ENCODE measurements around the gene MMEL1. TPM values are rescaled to one million over a fixed set of nuclear protein-coding genes. Genes with fewer than 3 reads are reported as not detected.
"Not testable (repeated sequence)": the region's sequence is repeated elsewhere in the genome, so short reads cannot be mapped to it uniquely, and the experiment has no call there.

The MMEL1 gene
- total RNA-seq, 1 experiment from 2014 or later, result 0.46 TPM

DNA sequence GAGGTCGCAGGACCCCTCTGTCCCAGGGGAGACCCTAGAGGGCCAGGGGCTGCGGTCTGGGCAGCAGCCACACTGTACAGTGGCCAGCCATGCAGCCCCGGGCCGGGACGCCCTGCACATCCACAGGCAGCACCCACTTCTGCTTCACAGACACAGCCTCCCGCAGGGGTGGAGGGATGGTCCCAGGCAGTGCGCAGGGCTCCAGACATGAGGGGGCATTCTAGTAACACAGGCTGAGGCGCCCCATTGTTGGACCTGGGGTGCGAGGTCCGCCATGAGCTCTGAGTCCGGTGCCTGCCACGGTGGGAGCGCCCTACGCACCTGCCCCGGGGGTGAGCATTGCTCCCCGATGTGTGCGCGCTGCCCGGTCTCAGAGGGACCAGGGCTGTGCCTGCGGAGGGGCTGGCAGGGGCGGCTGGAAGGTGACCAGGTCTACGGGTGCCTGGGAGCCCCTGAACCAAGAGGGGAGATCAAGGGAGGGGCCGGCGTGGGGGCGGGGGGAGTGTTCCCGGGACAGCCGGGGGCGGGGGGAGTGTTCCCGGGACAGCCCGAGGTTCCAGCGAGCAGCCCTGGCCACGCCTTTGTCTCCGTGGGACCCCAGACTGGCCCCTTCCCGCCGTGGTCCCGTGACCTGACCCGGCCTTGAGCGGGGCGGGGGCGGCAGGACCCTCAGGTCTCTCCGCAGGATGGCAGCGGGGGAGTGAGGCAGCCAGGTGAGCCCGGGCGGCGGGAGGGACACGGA, 4.5 kb downstream of the MMEL1 start:
- peak; percentile 73 for ATAC-seq
- H3K27me3 ChIP-seq (ENCODE audit: control insufficient read depth, insufficient read depth, low read length), result peaks cover 18% of the 10 kb centered on the region
- DNase-seq (ENCODE audit: low read depth, low spot score), result no peak
- BruUV-seq (replicated peaks), result no TSS peak
- no peaks in the 10 kb centered on the region for H3K36me3 ChIP-seq (ENCODE audit: control insufficient read depth, insufficient read depth, low read length)
- H3K4me1 ChIP-seq (ENCODE audit: control insufficient read depth, insufficient read depth, low read length), result peaks cover 4% of the 10 kb centered on the region; the same call in 1 of the 2 replicates
- ChIA-PET CTCF (no interaction called here), POLR2A (no interaction called here)
- in situ Hi-C loops (cut with HindIII; ENCODE audit: low pct_unique_long_range_greater_than_20kb, low sequenced_read_pairs), result no loop called here
- intact Hi-C loops (cut with micrococcal nuclease; ENCODE audit: unreplicated experiment), result no loop called here
- H3K4me3 ChIP-seq (ENCODE audit: low read depth in 2 of 2, low read length in 2 of 2), result no peak overlapping the region
- no peak overlapping the region for H3K27ac ChIP-seq (ENCODE audit: low read length)
- H3K9me3 ChIP-seq (ENCODE audit: control insufficient read depth, insufficient read depth, low read depth, low read length), result no peaks in the 10 kb centered on the region
- no peak for TF ChIP-seq REST (IDR thresholded peaks at IDR 0.05; ENCODE audit: insufficient read depth in 1 of 2, low read depth in 2 of 2, low read length in 1 of 2)
- no peak for TF ChIP-seq TCF7L2 (IDR thresholded peaks at IDR 0.05; ENCODE audit: low read depth, low read length)
- no peak for TF ChIP-seq SIN3A (IDR thresholded peaks at IDR 0.05; ENCODE audit: borderline replicate concordance, insufficient read depth, low read depth, low read length)
- TF ChIP-seq, protein P1, sequence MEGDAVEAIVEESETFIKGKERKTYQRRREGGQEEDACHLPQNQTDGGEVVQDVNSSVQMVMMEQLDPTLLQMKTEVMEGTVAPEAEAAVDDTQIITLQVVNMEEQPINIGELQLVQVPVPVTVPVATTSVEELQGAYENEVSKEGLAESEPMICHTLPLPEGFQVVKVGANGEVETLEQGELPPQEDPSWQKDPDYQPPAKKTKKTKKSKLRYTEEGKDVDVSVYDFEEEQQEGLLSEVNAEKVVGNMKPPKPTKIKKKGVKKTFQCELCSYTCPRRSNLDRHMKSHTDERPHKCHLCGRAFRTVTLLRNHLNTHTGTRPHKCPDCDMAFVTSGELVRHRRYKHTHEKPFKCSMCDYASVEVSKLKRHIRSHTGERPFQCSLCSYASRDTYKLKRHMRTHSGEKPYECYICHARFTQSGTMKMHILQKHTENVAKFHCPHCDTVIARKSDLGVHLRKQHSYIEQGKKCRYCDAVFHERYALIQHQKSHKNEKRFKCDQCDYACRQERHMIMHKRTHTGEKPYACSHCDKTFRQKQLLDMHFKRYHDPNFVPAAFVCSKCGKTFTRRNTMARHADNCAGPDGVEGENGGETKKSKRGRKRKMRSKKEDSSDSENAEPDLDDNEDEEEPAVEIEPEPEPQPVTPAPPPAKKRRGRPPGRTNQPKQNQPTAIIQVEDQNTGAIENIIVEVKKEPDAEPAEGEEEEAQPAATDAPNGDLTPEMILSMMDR (IDR thresholded peaks at IDR 0.05), result no peak
- TF ChIP-seq POLR2AphosphoS5 (IDR thresholded peaks at IDR 0.05; ENCODE audit: low read depth, low read length), result no peak

DNA sequence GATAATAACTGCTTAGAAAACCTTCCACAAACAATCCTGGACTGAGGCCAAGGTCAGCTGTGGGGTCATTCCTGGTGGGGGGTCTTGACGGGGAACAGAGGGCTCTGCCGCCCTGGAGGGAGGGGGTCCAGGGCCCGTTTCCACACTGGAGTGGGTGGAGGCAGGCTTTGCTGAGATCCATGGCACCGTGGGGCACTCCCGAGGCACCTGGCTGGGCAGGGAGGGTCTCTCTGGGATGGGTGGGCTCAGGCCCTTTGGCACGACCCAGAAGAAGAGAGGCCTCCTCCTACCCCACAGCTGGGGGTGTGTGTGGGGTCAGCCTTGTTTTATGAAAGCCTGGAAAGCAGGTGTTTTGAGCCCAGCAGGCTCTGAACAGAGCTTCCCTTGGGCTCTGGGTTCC, 5.1 kb downstream of the MMEL1 start:
- H3K36me3 ChIP-seq (ENCODE audit: control insufficient read depth, insufficient read depth, low read length), result no peaks in the 10 kb centered on the region
- peak; percentile 23; the same call in 1 of the 2 replicates for ATAC-seq
- peaks cover 18% of the 10 kb centered on the region for H3K27me3 ChIP-seq (ENCODE audit: control insufficient read depth, insufficient read depth, low read length)
- H3K4me3 ChIP-seq (ENCODE audit: low read depth in 2 of 2, low read length in 2 of 2), result no peak overlapping the region
- in situ Hi-C loops (cut with HindIII; ENCODE audit: low pct_unique_long_range_greater_than_20kb, low sequenced_read_pairs), result no loop called here
- no peaks in the 10 kb centered on the region for H3K9me3 ChIP-seq (ENCODE audit: control insufficient read depth, insufficient read depth, low read depth, low read length)
- ChIA-PET CTCF (no interaction called here), POLR2A (no interaction called here)
- TF ChIP-seq TCF7L2 (IDR thresholded peaks at IDR 0.05; ENCODE audit: low read depth, low read length) (no peak), SIN3A (IDR thresholded peaks at IDR 0.05; ENCODE audit: borderline replicate concordance, insufficient read depth, low read depth, low read length) (no peak), REST (IDR thresholded peaks at IDR 0.05; ENCODE audit: insufficient read depth in 1 of 2, low read depth in 2 of 2, low read length in 1 of 2) (no peak), POLR2AphosphoS5 (IDR thresholded peaks at IDR 0.05; ENCODE audit: low read depth, low read length) (no peak)
- TF ChIP-seq, protein P1 (IDR thresholded peaks at IDR 0.05), result no peak
- no TSS peak for BruUV-seq (replicated peaks)
- no peak overlapping the region for H3K27ac ChIP-seq (ENCODE audit: low read length)
- DNase-seq (ENCODE audit: low read depth, low spot score), result no peak
- intact Hi-C loops (cut with micrococcal nuclease; ENCODE audit: unreplicated experiment), result no loop called here
- peaks cover 4% of the 10 kb centered on the region; the same call in 1 of the 2 replicates for H3K4me1 ChIP-seq (ENCODE audit: control insufficient read depth, insufficient read depth, low read length)

- H3K4me3 ChIP-seq (ENCODE audit: low read depth in 2 of 2, low read length in 2 of 2); H3K27ac ChIP-seq (ENCODE audit: low read length); CTCF ChIA-PET; intact Hi-C loops (cut with micrococcal nuclease; ENCODE audit: unreplicated experiment); H3K36me3 ChIP-seq (ENCODE audit: control insufficient read depth, insufficient read depth, low read length); H3K9me3 ChIP-seq (ENCODE audit: control insufficient read depth, insufficient read depth, low read depth, low read length); DNase-seq (ENCODE audit: low read depth, low spot score); ATAC-seq; POLR2A ChIA-PET; BruUV-seq (replicated peaks); H3K4me1 ChIP-seq (ENCODE audit: control insufficient read depth, insufficient read depth, low read length); in situ Hi-C loops (cut with HindIII; ENCODE audit: low pct_unique_long_range_greater_than_20kb, low sequenced_read_pairs): not testable (repeated sequence)
- peaks cover 18% of the 10 kb centered on the region for H3K27me3 ChIP-seq (ENCODE audit: control insufficient read depth, insufficient read depth, low read length)
Measured at GRCh38 chr1:2625748-2626147, 7.1 kb downstream of the MMEL1 start.

Data from Panc1 (cell line).